ENCODE measurements around the gene KRT8.

Gene KRT8

GRCh38 chr12:52926596-52927234 is 21.8 kb upstream of the KRT8 start:
- DNase-seq, result no peak

GRCh38 chr12:52925717-52926595 is 21.1 kb upstream of the KRT8 start:
- no peak for DNase-seq

GRCh38 chr12:52924764-52925716 is 20.2 kb upstream of the KRT8 start:
- DNase-seq, result no peak

GRCh38 chr12:52921488-52922165 is 16.8 kb upstream of the KRT8 start:
- no peak for DNase-seq

- no peak for DNase-seq
These were observed 16.1 kb upstream of the KRT8 start for GRCh38 chr12:52920937-52921336.

GRCh38 chr12:52918784-52919183 is 13.9 kb upstream of the KRT8 start:
- DNase-seq, result no peak

GRCh38 chr12:52918351-52918750 is 13.5 kb upstream of the KRT8 start:
- no peak for DNase-seq

GRCh38 chr12:52917800-52918199 is 12.9 kb upstream of the KRT8 start:
- no peak for DNase-seq

GRCh38 chr12:52916216-52916615 is 11.3 kb upstream of the KRT8 start:
- DNase-seq, result no peak

- DNase-seq, result no peak
These were observed 10.8 kb upstream of the KRT8 start for GRCh38 chr12:52915637-52916036.

- DNase-seq, result no peak
These were observed 9.8 kb upstream of the KRT8 start for GRCh38 chr12:52914576-52915121.

GRCh38 chr12:52913431-52913821 is 8.6 kb upstream of the KRT8 start:
- no peak for DNase-seq

GRCh38 chr12:52912711-52913430 is 8.0 kb upstream of the KRT8 start:
- DNase-seq, result no peak

GRCh38 chr12:52910248-52910883 is 5.5 kb upstream of the KRT8 start:
- DNase-seq, result no peak

GRCh38 chr12:52909796-52910195 is 4.9 kb upstream of the KRT8 start:
- no peak for DNase-seq

GRCh38 chr12:52909331-52909730 is 4.5 kb upstream of the KRT8 start:
- no peak for DNase-seq

GRCh38 chr12:52907092-52907810 is 2.4 kb upstream of the KRT8 start:
- peak; percentile 65 for DNase-seq

GRCh38 chr12:52906191-52906601 is 1.3 kb upstream of the KRT8 start:
- no peak for DNase-seq

GRCh38 chr12:52903855-52904508 is 894 bp downstream of the KRT8 start:
- peak; percentile 75 for DNase-seq

Data from right kidney (tissue), 1 donor.